ENCODE data around the gene METTL27. TPM values are rescaled to one million over a fixed set of nuclear protein-coding genes. Genes with fewer than 3 reads are reported as not detected.
A peak's percentile ranks its signal among the peaks of the same experiment; 100 is the strongest.
"Not testable (repeated sequence)": the region's sequence is repeated elsewhere in the genome, so short reads cannot be mapped to it uniquely, and the experiment has no call there.

The METTL27 gene
- total RNA-seq, 4 donors from 2014 or later = 2.1 to 20.4 (median 11.7) TPM

DNA sequence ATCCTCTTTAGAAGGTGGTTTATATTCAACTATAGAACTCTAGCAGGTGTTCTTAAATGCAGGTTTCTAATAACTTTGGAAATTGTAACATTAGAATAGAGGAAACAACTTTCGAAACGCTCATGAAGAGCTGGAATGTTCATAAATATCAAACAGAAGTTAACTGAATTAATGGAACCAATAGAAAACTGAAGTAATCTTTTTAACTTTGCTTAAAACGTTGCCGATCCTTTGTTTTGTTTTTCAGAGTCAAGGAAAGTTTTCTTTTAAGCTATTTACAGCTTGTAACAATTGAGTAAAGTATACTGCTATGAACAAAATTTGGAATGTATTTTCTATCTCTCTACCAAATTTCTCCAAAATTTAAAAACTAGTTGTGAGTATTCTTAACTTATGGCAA lies 53.3 kb downstream of the METTL27 start:
- Histone ChIP-seq H3K9me3 (no peaks in the 10 kb centered on the region), H3K4me1 (peaks cover 0 to 29% (median 0%) of the 10 kb centered on the region in 4 donors), H3K36me3 (no peaks in the 10 kb centered on the region), H3K27ac (no peak overlapping the region), H3K27me3 (no peaks in the 10 kb centered on the region), H3K4me3 (no peak overlapping the region)
- TF ChIP-seq POLR2A (IDR thresholded peaks at IDR 0.05) = no peak
- TF ChIP-seq, protein P1, sequence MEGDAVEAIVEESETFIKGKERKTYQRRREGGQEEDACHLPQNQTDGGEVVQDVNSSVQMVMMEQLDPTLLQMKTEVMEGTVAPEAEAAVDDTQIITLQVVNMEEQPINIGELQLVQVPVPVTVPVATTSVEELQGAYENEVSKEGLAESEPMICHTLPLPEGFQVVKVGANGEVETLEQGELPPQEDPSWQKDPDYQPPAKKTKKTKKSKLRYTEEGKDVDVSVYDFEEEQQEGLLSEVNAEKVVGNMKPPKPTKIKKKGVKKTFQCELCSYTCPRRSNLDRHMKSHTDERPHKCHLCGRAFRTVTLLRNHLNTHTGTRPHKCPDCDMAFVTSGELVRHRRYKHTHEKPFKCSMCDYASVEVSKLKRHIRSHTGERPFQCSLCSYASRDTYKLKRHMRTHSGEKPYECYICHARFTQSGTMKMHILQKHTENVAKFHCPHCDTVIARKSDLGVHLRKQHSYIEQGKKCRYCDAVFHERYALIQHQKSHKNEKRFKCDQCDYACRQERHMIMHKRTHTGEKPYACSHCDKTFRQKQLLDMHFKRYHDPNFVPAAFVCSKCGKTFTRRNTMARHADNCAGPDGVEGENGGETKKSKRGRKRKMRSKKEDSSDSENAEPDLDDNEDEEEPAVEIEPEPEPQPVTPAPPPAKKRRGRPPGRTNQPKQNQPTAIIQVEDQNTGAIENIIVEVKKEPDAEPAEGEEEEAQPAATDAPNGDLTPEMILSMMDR (IDR thresholded peaks at IDR 0.05) = no peak
- DNase-seq = no peak

DNA sequence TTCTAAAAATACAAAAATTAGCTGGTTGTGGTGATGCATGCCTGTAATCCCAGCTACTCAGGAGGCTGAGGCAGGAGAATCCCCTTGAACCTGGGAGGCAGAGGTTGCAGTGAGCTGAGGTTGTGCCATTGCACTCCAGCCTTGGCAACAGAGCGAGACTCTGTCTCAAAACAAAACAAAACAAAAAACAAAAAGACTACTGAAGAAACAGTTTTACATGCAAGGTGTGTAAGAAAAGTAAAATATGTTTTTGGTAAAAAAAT lies 54.6 kb downstream of the METTL27 start:
- Histone ChIP-seq H3K4me1 (peaks cover 0 to 22% (median 0%) of the 10 kb centered on the region in 4 donors), H3K27ac (peak overlapping the region in 2 of 4 donors; percentile 75 to 77)
- not testable (repeated sequence) for DNase-seq, H3K4me3 ChIP-seq, H3K36me3 ChIP-seq, H3K9me3 ChIP-seq, H3K27me3 ChIP-seq

DNA sequence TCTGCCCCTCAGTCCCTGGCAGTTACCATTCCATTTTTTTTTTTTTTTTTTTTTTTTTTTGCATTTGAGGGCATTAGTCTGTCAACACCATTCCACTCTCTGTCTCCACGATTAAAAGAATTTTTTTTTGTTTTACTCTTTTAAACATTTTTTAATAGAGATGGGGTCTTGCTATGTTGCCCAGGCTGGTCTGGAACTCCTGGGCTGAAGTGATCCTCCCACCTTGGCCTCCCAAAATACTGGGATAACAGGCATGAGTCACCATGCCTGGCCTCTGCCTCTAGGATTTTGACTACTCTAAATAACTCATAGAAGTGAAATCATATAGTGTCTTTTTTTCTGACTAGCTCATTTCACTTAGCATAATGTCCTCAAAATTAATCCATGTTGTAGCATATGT lies 55.7 kb downstream of the METTL27 start:
- Histone ChIP-seq H3K27ac (peak overlapping the region in 1 of 4 donors; percentile 77), H3K4me3 (no peak overlapping the region), H3K9me3 (no peaks in the 10 kb centered on the region), H3K27me3 (no peaks in the 10 kb centered on the region), H3K36me3 (no peaks in the 10 kb centered on the region), H3K4me1 (peaks cover 0 to 14% (median 0%) of the 10 kb centered on the region in 4 donors)
- TF ChIP-seq POLR2A (IDR thresholded peaks at IDR 0.05) = no peak
- TF ChIP-seq, protein P1 (IDR thresholded peaks at IDR 0.05) = no peak
- DNase-seq = peak in 1 of 3 donors; percentile 21

Other genes starting within 250 kb of the METTL27 start
- gene MLXIPL, start 218.0 kb downstream of the METTL27 start, total RNA-seq = 100 to 1,000 TPM; 114 to 465 (median 293) TPM
- 1 to 10 TPM in 3 of 4 donors, not detected in 1; 1.1 to 6.3 (median 5.0) TPM for gene VPS37D, start 174.7 kb downstream of the METTL27 start, total RNA-seq
- gene DNAJC30, start 159.1 kb downstream of the METTL27 start, total RNA-seq = 1 to 10 TPM; 1.7 to 8.1 (median 5.6) TPM
- 10 to 100 TPM; 34.5 to 48.7 (median 44.1) TPM for gene BUD23, start 158.9 kb downstream of the METTL27 start, total RNA-seq
- gene STX1A, start 122.8 kb downstream of the METTL27 start, total RNA-seq = 10 to 100 TPM in 3 of 4 donors, 1 to 10 TPM in 1; 5.6 to 27.3 (median 23.3) TPM
- 100 to 1,000 TPM in 2 of 4 donors, 10 to 100 TPM in 2; 65.9 to 156 (median 98.5) TPM for gene ABHD11, start 103.7 kb downstream of the METTL27 start, total RNA-seq
- gene CLDN3, start 72.2 kb downstream of the METTL27 start, total RNA-seq = 100 to 1,000 TPM in 3 of 4 donors, 10 to 100 TPM in 1; 55.3 to 944 (median 831) TPM
- gene CLDN4, start 11.5 kb downstream of the METTL27 start, total RNA-seq = 100 to 1,000 TPM in 3 of 4 donors, 10 to 100 TPM in 1; 83.3 to 551 (median 450) TPM
- not detected for gene TMEM270, start 18.6 kb upstream of the METTL27 start, total RNA-seq
- 100 to 1,000 TPM in 1 of 4 donors, 10 to 100 TPM in 3; 11.5 to 210 (median 27.9) TPM for gene ELN, start 185.7 kb upstream of the METTL27 start, total RNA-seq
- gene LIMK1, start 241.3 kb upstream of the METTL27 start, total RNA-seq = 10 to 100 TPM in 2 of 4 donors, 1 to 10 TPM in 2; 3.7 to 38.0 (median 11.7) TPM